ENCODE results near the gene JADE2. TPM values are rescaled to one million over a fixed set of nuclear protein-coding genes. Genes with fewer than 3 reads are reported as not detected.

Gene JADE2
- total RNA-seq, 4 donors from 2014 or later = 9.1 to 32.8 (median 14.9) TPM

- no peak overlapping the region for H3K4me3 ChIP-seq
- WGBS, 2 donors = 95 to 98% methylated on average over 7 of the region's 7 CpGs
- H3K36me3 ChIP-seq = peaks cover 50 to 99% (median 61%) of the 10 kb centered on the region in 3 donors
- TF ChIP-seq POLR2A (IDR thresholded peaks at IDR 0.05) = no peak
- TF ChIP-seq, protein P1, sequence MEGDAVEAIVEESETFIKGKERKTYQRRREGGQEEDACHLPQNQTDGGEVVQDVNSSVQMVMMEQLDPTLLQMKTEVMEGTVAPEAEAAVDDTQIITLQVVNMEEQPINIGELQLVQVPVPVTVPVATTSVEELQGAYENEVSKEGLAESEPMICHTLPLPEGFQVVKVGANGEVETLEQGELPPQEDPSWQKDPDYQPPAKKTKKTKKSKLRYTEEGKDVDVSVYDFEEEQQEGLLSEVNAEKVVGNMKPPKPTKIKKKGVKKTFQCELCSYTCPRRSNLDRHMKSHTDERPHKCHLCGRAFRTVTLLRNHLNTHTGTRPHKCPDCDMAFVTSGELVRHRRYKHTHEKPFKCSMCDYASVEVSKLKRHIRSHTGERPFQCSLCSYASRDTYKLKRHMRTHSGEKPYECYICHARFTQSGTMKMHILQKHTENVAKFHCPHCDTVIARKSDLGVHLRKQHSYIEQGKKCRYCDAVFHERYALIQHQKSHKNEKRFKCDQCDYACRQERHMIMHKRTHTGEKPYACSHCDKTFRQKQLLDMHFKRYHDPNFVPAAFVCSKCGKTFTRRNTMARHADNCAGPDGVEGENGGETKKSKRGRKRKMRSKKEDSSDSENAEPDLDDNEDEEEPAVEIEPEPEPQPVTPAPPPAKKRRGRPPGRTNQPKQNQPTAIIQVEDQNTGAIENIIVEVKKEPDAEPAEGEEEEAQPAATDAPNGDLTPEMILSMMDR (IDR thresholded peaks at IDR 0.05) = no peak
- no peaks in the 10 kb centered on the region for H3K9me3 ChIP-seq
- no peaks in the 10 kb centered on the region for H3K27me3 ChIP-seq
- no peak overlapping the region for H3K27ac ChIP-seq
- no peak for DNase-seq
- peaks cover 5 to 35% (median 18%) of the 10 kb centered on the region in 3 donors for H3K4me1 ChIP-seq
- intact Hi-C loops (cut with DNase I) = no loop called here
These were observed 37.8 kb downstream of the JADE2 start for GRCh38 chr5:134563221-134563620.

GRCh38 chr5:134563962-134564361, 38.5 kb downstream of the JADE2 start:
- H3K27ac ChIP-seq = no peak overlapping the region
- no peak for DNase-seq
- TF ChIP-seq, protein P1 (IDR thresholded peaks at IDR 0.05) = no peak
- no peak for TF ChIP-seq POLR2A (IDR thresholded peaks at IDR 0.05)
- WGBS, 2 donors = 68 to 72% methylated on average over 5 of the region's 5 CpGs
- peaks cover 50 to 100% (median 61%) of the 10 kb centered on the region in 3 donors for H3K36me3 ChIP-seq
- H3K9me3 ChIP-seq = no peaks in the 10 kb centered on the region
- no peak overlapping the region for H3K4me3 ChIP-seq
- H3K27me3 ChIP-seq = no peaks in the 10 kb centered on the region
- H3K4me1 ChIP-seq = peaks cover 13 to 42% (median 26%) of the 10 kb centered on the region in 3 donors
- intact Hi-C loops (cut with DNase I) = no loop called here

DNA sequence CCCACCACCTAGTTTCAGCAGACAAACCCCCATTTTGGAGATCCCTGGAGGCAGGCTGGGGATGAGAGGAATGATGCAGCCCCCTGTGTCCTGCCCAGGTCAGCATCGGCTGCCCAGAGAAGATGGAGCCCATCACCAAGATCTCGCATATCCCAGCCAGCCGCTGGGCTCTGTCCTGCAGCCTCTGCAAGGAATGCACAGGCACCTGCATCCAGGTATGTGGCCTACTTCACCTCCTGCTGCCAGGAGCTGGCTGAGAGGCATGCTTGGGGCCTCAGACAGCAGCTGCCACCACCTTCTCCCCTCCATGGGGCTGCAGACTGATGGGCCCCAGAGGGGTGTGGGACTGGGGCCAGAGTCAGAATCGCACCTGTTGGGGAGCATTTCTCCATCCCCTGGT, 38.9 kb downstream of the JADE2 start:
- Histone ChIP-seq H3K4me1 (peaks cover 17 to 46% (median 30%) of the 10 kb centered on the region in 3 donors), H3K4me3 (no peak overlapping the region), H3K27me3 (no peaks in the 10 kb centered on the region), H3K36me3 (peaks cover 50 to 100% (median 61%) of the 10 kb centered on the region in 3 donors), H3K27ac (no peak overlapping the region), H3K9me3 (no peaks in the 10 kb centered on the region)
- no peak for TF ChIP-seq POLR2A (IDR thresholded peaks at IDR 0.05)
- TF ChIP-seq, protein P1 (IDR thresholded peaks at IDR 0.05) = no peak
- 80% methylated on average over 1 of the region's 4 CpGs; no CpG with 5 or more reads in 1 of the 2 donors for WGBS, 2 donors
- DNase-seq = no peak
- intact Hi-C loops (cut with DNase I) = no loop called here

- Histone ChIP-seq H3K27me3 (no peaks in the 10 kb centered on the region), H3K27ac (no peak overlapping the region), H3K4me1 (peaks cover 18 to 63% (median 35%) of the 10 kb centered on the region in 3 donors), H3K4me3 (no peak overlapping the region), H3K36me3 (peaks cover 44 to 100% (median 45%) of the 10 kb centered on the region in 3 donors), H3K9me3 (no peaks in the 10 kb centered on the region)
- DNase-seq = no peak
- TF ChIP-seq, protein P1 (IDR thresholded peaks at IDR 0.05) = no peak
- no peak for TF ChIP-seq POLR2A (IDR thresholded peaks at IDR 0.05)
- intact Hi-C loops (cut with DNase I) = no loop called here
- WGBS, 2 donors = 92 to 94% methylated on average over 7 to 23 of the region's 28 CpGs
These were observed 40.6 kb downstream of the JADE2 start for GRCh38 chr5:134565791-134566740.

DNA sequence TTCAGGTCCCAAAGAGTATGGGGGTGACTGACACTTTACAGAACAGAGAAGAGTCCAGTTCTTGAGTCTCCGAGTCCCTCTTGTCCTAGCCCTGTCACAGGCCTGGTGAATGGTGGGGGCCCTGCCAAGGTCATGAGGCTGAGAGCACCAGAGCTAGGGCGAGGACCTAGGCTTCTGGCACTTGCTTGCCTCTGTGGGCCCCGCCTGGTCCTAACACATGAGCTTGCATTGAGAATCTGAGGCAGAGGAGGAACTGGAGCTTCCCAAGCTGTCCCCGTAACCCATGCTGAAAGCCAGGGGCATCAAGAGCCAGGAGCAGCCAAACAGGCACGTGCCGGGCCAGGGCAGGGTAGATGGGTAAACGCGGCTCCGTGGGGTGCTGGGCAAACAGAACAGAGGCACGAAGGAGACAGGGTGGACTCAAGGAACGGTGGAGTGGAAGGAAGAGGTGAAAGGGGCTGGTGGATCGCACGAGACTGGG, 41.3 kb downstream of the JADE2 start:
- Histone ChIP-seq H3K36me3 (peaks cover 40 to 100% (median 41%) of the 10 kb centered on the region in 3 donors), H3K4me1 (peaks cover 18 to 59% (median 35%) of the 10 kb centered on the region in 3 donors), H3K27ac (peak overlapping the region in 2 of 4 donors; percentile 6 to 80), H3K27me3 (no peaks in the 10 kb centered on the region), H3K9me3 (no peaks in the 10 kb centered on the region), H3K4me3 (no peak overlapping the region)
- WGBS, 2 donors = 66 to 86% methylated on average over 4 to 10 of the region's 13 CpGs
- TF ChIP-seq, protein P1 (IDR thresholded peaks at IDR 0.05) = no peak
- TF ChIP-seq POLR2A (IDR thresholded peaks at IDR 0.05) = no peak
- no peak for DNase-seq
- intact Hi-C loops (cut with DNase I) = no loop called here
